ENCODE measurements around the gene ZNF219.
"Not testable (repeated sequence)": the region's sequence is repeated elsewhere in the genome, so short reads cannot be mapped to it uniquely, and the experiment has no call there.

ZNF219 gene

DNA sequence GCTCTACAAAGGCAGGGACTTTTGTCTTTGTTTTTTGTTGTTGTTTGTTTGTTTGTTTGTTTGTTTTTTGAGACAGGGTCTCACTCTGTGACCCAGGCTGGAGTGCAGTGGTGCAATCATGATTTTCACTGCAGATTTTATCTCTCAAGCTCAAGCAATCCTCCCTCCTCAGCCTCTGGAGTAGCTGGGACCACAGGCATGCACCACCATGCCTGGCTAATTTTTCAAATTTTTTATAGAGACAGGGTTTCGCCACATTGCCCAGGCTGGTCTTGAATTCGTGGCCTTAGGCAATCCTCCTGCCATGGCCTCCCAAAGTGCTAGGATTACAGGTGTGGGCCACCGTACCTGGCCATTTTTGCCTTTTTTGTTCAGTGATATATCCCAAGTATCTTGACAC lies 57.5 kb downstream of the ZNF219 start:
- not testable (repeated sequence) for DNase-seq

DNA sequence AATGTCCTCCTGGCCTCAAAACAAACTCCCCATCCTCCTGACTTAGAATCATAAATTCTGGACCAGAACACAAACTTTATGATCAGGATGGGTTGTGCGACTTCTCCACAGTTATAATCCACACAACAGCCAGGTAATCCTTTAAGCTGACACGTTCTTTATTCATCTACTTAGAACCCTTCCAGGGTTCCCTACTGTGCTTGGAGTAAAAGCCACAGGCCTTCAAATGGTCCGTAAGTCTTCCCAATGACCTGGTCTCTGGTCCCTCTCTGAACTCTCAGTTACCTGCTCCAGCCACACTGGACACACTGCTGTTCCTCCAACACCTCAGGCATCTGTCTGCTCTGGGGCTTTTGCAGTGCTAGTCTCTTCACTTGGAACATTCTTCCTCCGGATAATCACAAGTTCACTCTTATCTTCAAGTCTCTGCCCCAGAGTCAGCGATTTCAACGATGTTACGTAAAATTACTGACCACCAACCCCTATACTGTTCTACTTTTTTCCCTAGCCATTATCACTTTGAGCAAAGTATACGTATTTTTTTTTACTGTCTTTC lies 58.0 kb downstream of the ZNF219 start:
- DNase-seq, result no peak
